Panc1 (cell line): Measurements from ENCODE around the gene XYLT1.

Source experiments
- POLR2AphosphoS5 ChIP-seq: IDR thresholded peaks from 2 replicates; pipeline ENCODE4 v1.6.1; 2012; ENCODE audit warnings: mild to moderate bottlenecking, low read depth, low read length, moderate library complexity
- SIN3A ChIP-seq: IDR thresholded peaks from 2 replicates; pipeline ENCODE4 v1.6.1; 2012; ENCODE audit warnings: low read depth, mild to moderate bottlenecking, low read length, moderate library complexity, borderline replicate concordance; ENCODE audit not compliant: insufficient read depth
- TF ChIP-seq, protein P1 (sequence below): fragments of 450-650 bp; IDR thresholded peaks from 2 replicates; pipeline ENCODE4 v1.5.1; 2017; ENCODE audit warnings: mild to moderate bottlenecking
- TF ChIP-seq, protein P2 (sequence below), 2 experiments: IDR thresholded peaks; 2 replicates each; pipeline ENCODE4 v1.6.1; 2011 to 2012; ENCODE audit warnings: low read depth in 2 of 2, control low read depth in 1 of 2, low read length in 1 of 2, mild to moderate bottlenecking in 1 of 2, moderate library complexity in 1 of 2; ENCODE audit not compliant: insufficient read depth in 1 of 2

DNA sequence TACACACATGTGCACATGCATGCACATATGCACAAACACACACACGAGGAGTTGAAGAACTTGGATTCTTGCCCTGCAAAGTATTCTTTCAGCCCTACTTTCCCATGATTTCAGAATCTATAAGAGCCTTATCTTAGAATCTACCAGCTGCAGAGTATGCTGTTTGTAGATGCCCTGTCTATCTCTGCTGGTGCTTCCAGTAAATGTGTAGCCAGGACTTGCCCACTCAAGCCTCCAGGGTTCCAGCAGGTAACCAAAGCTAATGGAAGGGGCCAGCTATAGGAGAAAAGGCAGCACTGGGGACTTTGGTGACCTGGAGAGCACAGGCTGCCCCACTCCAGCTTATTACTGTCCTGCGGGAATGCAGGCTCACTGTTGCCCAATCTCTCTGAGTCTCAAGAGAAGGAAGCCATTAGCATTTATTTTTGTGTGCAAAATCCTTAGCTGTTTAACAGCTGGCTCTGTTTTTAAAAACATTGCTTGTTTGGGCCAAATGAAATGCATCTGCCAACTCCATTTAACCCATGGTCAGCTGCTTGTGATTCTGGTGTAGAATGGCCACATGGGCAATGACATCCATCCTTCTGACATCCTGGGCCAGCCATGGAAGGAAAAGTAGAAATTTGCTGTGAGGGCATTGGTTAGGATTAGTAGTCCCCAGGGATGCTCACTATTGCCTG, 28.6 kb upstream of the XYLT1 start:
- TF ChIP-seq, protein P1, sequence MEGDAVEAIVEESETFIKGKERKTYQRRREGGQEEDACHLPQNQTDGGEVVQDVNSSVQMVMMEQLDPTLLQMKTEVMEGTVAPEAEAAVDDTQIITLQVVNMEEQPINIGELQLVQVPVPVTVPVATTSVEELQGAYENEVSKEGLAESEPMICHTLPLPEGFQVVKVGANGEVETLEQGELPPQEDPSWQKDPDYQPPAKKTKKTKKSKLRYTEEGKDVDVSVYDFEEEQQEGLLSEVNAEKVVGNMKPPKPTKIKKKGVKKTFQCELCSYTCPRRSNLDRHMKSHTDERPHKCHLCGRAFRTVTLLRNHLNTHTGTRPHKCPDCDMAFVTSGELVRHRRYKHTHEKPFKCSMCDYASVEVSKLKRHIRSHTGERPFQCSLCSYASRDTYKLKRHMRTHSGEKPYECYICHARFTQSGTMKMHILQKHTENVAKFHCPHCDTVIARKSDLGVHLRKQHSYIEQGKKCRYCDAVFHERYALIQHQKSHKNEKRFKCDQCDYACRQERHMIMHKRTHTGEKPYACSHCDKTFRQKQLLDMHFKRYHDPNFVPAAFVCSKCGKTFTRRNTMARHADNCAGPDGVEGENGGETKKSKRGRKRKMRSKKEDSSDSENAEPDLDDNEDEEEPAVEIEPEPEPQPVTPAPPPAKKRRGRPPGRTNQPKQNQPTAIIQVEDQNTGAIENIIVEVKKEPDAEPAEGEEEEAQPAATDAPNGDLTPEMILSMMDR, result no peak
- TF ChIP-seq POLR2AphosphoS5 (no peak), SIN3A (no peak)
- TF ChIP-seq, protein P2, sequence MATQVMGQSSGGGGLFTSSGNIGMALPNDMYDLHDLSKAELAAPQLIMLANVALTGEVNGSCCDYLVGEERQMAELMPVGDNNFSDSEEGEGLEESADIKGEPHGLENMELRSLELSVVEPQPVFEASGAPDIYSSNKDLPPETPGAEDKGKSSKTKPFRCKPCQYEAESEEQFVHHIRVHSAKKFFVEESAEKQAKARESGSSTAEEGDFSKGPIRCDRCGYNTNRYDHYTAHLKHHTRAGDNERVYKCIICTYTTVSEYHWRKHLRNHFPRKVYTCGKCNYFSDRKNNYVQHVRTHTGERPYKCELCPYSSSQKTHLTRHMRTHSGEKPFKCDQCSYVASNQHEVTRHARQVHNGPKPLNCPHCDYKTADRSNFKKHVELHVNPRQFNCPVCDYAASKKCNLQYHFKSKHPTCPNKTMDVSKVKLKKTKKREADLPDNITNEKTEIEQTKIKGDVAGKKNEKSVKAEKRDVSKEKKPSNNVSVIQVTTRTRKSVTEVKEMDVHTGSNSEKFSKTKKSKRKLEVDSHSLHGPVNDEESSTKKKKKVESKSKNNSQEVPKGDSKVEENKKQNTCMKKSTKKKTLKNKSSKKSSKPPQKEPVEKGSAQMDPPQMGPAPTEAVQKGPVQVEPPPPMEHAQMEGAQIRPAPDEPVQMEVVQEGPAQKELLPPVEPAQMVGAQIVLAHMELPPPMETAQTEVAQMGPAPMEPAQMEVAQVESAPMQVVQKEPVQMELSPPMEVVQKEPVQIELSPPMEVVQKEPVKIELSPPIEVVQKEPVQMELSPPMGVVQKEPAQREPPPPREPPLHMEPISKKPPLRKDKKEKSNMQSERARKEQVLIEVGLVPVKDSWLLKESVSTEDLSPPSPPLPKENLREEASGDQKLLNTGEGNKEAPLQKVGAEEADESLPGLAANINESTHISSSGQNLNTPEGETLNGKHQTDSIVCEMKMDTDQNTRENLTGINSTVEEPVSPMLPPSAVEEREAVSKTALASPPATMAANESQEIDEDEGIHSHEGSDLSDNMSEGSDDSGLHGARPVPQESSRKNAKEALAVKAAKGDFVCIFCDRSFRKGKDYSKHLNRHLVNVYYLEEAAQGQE (IDR thresholded peaks at IDR 0.05; ENCODE audit: insufficient read depth in 1 of 2, low read depth in 2 of 2, low read length in 1 of 2), result no peak
